T-helper 2 cell treated with Interferon-gamma antibody and Interleukin-4, amounts not matched to agents 5 μg/mL and 100 μg/mL, for 36 hours (primary cell): ENCODE measurements around the gene TMEM221.
A peak's percentile ranks its signal among the peaks of the same experiment; 100 is the strongest.
"Not testable (repeated sequence)": the region's sequence is repeated elsewhere in the genome, so short reads cannot be mapped to it uniquely, and the experiment has no call there.

Experiments used
- DNase-seq: peaks from one replicate; pipeline ENCODE4 v3.0.0; 2021; ENCODE audit warnings: low spot score
- H3K27ac Mint-ChIP-seq: one replicate; pipeline ENCODE4 v1.8.0; 2021; ENCODE audit warnings: mild to moderate bottlenecking, mixed read lengths
- H3K27me3 Mint-ChIP-seq: one replicate; pipeline ENCODE4 v1.8.0; 2021; ENCODE audit warnings: low read depth, mixed read lengths
- H3K36me3 Mint-ChIP-seq: one replicate; pipeline ENCODE4 v1.8.0; 2021; ENCODE audit warnings: low read depth, mixed read lengths
- H3K4me1 Mint-ChIP-seq: one replicate; pipeline ENCODE4 v1.8.0; 2021; ENCODE audit warnings: low read depth, mixed read lengths
- H3K4me3 Mint-ChIP-seq: one replicate; pipeline ENCODE4 v1.8.0; 2022; ENCODE audit warnings: mild to moderate bottlenecking, moderate library complexity, mixed read lengths
- H3K9me3 Mint-ChIP-seq: one replicate; pipeline ENCODE4 v1.8.0; 2021; ENCODE audit warnings: mixed read lengths

The TMEM221 gene

DNA sequence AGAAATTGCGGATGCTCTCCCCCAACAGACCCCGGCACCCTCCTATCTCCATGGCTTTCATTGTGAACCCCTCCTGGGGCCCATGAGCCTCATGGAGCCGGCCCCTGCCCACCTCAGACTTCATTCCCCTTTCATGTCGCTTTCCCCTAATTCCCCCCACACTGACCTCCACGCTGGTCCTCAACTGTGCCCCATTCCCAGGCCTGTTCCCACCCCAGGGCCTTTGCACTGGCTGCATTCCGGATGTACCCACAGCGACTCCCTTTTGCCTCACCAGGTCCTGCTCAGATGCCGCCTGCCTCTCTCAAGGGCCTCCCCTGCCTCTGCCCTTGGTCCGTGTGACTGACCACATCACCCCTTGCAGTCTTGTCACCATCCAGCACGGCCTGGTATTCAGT, 35.1 kb upstream of the TMEM221 start:
- Mint-ChIP-seq H3K36me3 (no peaks in the 10 kb centered on the region), H3K27ac (no peak overlapping the region), H3K4me3 (no peak overlapping the region), H3K4me1 (peaks cover 4% of the 10 kb centered on the region), H3K27me3 (no peaks in the 10 kb centered on the region), H3K9me3 (no peaks in the 10 kb centered on the region)
- no peak for DNase-seq

DNA sequence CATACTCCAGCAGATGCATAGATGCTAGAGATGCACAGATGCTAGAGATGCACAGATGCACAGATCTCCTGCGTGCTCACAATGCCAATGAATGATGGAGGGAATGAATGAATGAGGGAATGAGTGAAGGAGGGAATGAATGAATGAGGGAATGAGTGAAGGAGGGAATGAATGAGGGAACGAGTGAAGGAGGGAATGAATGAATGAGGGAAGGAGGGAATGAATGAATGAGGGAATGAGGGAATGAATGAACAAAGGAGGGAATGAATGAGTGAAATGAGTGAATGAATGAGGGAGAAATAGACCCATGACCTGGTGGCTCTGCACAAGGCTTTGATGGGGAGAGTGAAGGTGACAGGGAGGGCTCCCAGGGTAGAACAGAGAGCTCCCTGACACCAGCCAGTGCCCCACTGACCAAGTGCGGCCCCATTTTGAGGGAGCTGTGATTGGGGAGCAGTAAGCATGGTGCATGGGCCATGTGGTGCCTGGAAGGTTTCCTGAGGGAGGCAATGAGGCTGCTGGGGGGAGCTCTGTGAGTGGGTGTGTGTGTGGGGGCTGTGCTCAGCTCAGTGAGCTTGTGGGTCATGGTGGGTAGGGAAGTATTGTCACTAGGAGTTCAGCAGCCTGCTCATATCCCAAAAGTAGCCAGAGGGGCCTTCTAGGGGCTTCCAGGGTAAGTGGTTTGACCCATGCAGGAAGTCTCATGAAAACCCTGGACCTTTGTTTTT, 34.6 kb upstream of the TMEM221 start:
- H3K27me3 Mint-ChIP-seq, result no peaks in the 10 kb centered on the region
- no peaks in the 10 kb centered on the region for H3K9me3 Mint-ChIP-seq
- H3K4me3 Mint-ChIP-seq, result no peak overlapping the region
- H3K36me3 Mint-ChIP-seq, result no peaks in the 10 kb centered on the region
- no peak for DNase-seq
- no peaks in the 10 kb centered on the region for H3K4me1 Mint-ChIP-seq
- H3K27ac Mint-ChIP-seq, result no peak overlapping the region

DNA sequence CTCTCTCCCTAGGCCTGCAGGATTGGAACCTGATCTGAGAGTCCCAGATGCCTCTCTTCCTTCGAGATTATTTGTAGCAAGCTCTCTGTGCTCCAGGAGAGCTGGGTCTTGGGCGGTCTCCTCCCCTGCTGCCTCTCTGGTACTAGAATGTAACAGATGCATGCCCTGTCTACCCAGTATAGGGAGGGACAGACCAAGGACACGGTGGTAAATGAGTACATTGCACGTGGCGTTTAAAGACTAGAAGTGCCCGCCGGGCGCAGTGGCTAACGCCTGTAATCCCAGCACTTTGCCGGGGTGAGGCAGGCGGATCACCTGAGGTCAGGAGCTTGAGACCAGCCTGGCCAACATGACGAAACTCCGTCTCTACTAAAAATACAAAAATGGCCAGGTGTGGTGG, 33.5 kb upstream of the TMEM221 start:
- no peak for DNase-seq
- Mint-ChIP-seq H3K4me3 (no peak overlapping the region), H3K9me3 (no peaks in the 10 kb centered on the region), H3K36me3 (no peaks in the 10 kb centered on the region), H3K27ac (no peak overlapping the region), H3K4me1 (no peaks in the 10 kb centered on the region), H3K27me3 (no peaks in the 10 kb centered on the region)

DNA sequence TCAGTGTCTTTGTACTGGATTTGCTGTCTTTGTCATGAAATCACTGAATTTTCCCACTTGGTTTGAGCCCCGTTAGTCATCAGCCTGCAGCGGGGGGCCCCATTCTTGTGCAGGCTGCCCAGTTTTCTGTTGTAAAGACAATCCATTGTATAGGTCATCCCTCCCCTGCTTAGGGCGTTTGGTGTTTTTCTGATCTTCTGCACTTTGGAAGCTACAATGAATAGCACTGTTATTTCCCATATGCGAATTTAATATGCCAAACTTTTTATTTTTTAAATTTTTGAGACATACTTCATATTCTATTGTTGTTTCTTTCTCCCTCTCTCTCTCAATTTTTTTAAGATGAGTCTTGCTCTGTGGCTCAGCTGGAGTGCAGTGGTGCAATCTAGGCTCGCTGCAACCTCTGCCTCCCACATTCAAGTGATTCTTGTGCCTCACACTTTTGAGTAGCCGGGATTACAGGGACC, 30.9 kb upstream of the TMEM221 start:
- no peaks in the 10 kb centered on the region for H3K27me3 Mint-ChIP-seq
- H3K36me3 Mint-ChIP-seq, result no peaks in the 10 kb centered on the region
- no peak overlapping the region for H3K4me3 Mint-ChIP-seq
- no peaks in the 10 kb centered on the region for H3K4me1 Mint-ChIP-seq
- no peak for DNase-seq
- H3K27ac Mint-ChIP-seq, result no peak overlapping the region
- no peaks in the 10 kb centered on the region for H3K9me3 Mint-ChIP-seq

DNA sequence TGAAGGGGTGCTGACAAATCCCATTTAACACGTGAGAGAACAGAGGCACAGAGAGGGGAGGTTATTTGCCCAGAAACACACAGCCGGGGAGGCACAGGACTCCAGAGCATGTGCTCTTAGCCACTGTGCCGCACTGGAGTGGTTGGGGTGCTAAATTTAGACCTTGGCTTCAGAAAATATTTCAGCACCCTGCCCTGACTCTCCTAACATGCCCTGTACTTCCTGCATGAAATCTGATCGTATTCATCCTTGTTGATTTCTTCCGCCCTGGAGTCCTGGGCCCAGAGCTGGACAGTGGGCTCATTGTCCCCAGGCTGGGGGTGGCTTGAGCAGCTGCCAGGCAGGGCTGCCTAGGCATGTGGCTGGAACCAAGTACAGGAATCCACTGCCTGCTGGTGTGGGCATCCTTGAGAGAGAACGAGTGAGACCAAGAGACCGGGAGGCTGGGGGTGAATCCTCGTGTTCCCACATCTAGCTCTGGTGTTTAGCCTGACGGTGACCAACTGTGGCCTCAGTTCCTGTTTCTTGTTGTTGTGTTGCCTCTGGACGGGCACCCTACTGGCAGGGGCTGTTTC, 27.2 kb upstream of the TMEM221 start:
- Mint-ChIP-seq H3K27me3 (peaks cover 2% of the 10 kb centered on the region), H3K36me3 (no peaks in the 10 kb centered on the region), H3K27ac (no peak overlapping the region), H3K4me3 (no peak overlapping the region), H3K4me1 (peaks cover 12% of the 10 kb centered on the region), H3K9me3 (no peaks in the 10 kb centered on the region)
- DNase-seq, result no peak

DNA sequence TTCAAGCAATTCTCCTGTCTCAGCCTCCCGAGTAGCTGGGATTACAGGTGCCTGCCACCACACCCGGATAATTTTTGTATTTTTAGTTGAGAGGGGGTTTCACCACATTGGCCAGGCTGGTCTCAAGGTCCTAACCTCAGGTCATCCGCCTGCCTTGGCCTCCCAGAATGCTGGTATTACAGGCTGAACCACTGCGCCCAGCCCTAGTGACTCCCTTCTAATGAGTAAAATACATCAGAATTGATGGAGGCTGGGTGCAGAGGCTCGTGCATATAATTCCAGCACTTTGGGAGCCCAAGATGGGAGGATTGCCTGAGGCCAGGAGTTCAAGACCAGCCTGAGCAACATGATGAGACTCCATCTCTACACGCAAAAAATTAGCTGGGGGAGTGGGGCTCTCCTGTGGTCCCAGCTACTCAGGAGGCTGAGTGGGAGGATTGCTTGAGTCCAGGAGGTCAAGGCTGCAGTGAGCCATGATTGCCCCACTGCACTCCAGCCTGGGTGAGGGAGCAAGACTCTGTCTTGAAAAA, 26.6 kb upstream of the TMEM221 start:
- not testable (repeated sequence) for H3K27me3 Mint-ChIP-seq, H3K27ac Mint-ChIP-seq, H3K4me3 Mint-ChIP-seq, H3K36me3 Mint-ChIP-seq, DNase-seq, H3K9me3 Mint-ChIP-seq
- peaks cover 12% of the 10 kb centered on the region for H3K4me1 Mint-ChIP-seq

DNA sequence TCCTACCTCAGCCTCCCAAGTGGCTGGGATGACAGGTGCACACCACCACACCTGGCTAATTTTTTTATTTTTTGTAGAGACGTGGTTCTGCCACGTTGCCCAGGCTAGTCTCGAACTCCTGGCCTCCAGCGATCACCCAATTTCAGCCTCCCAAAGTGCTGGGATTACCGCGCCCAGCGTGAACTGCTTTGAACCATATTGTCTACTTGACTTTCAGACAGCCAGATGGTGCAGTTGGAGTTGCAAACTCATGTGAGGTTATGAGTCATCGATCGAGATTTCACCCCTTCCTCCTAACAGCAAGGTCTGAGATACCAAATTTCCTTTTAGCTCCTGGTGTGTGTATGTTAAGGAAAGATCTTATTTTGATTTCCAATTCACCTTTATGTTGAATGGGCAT, 24.6 kb upstream of the TMEM221 start:
- H3K36me3 Mint-ChIP-seq, result no peaks in the 10 kb centered on the region
- peaks cover 7% of the 10 kb centered on the region for H3K27me3 Mint-ChIP-seq
- no peaks in the 10 kb centered on the region for H3K9me3 Mint-ChIP-seq
- H3K4me3 Mint-ChIP-seq, result no peak overlapping the region
- no peak overlapping the region for H3K27ac Mint-ChIP-seq
- peaks cover 23% of the 10 kb centered on the region for H3K4me1 Mint-ChIP-seq
- DNase-seq, result peak; percentile 13

DNA sequence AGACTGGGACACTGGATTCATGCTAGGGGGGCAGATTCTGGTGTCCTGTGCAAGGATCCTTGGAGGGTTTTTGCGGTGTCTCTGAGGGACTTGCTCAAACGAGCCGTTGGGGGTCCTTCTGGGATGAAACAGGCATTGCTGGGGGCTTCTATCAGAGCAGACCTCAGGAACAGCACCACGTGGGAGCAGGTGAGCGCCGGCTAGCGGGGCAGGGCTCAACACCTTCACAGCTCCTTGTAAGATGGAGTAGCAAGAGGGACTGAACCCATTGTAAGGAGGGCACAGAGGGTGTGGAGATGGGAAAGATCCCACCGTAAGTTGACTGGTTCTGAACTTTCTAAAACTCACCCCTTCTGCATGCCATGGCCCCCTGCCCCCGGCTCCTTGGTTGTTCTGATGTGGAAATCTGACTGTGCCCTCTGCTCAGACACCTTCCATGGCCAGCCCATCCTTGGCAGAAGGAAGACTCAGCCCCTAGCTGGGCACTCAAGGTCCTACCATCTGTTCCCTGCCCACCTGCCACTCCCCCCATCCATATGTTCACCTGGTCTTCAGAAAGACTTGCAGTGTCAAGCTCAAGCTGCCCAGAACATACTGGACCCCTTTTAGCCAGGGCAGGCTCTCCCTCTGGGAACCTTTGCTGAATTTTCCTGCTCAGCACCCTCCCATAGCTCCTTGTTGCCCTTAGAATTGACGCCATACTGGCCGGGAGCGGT, 23.1 kb upstream of the TMEM221 start:
- H3K27me3 Mint-ChIP-seq, result peaks cover 7% of the 10 kb centered on the region
- DNase-seq, result no peak
- no peaks in the 10 kb centered on the region for H3K9me3 Mint-ChIP-seq
- peak overlapping the region; percentile 11 for H3K27ac Mint-ChIP-seq
- no peaks in the 10 kb centered on the region for H3K36me3 Mint-ChIP-seq
- peaks cover 23% of the 10 kb centered on the region for H3K4me1 Mint-ChIP-seq
- H3K4me3 Mint-ChIP-seq, result peak overlapping the region; percentile 93

DNA sequence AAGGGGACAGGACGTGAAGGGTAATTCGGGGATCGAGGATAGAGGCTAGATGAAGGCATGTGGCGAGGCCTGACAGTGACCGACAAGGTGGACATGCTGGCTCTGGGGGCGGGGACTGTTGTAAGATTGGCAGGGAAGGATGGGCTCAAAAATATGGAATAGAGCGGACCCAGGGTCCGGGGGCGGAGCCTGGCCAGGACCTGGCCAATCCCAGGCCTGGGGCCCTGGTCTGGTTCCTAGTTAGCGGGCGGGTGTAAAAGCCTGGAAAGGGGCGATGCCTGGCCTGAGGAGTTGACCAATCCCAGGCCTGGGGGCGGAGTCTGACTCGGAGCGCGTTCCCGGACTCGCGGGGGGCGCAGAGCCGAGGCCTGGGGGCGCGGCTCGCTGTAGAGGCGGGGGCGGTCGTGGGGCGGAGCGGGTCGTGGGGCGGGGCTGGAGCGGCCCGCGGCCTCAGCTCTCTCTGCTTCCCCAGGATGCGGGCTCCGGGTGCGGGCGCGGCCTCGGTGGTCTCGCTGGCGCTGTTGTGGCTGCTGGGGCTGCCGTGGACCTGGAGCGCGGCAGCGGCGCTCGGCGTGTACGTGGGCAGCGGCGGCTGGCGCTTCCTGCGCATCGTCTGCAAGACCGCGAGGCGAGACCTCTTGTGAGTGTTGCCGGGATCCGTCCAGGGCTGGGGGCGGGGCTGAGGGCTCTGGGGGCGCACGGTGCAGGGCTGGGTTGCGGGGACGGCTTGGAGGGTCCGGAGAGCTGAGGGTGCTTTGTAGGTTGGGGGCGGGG, 21.8 kb upstream of the TMEM221 start, which contains the start of gene SLC27A1:
Gene SLC27A1 (plus strand): TSS at position 457 of the 774 bp plus-strand sequence. CDS start 17 bp downstream, at position 474.
- H3K27me3 Mint-ChIP-seq, result peaks cover 7% of the 10 kb centered on the region
- peak within 1 kb of the TSS; percentile 91 for H3K27ac Mint-ChIP-seq
- peak; percentile 90 for DNase-seq
- peaks cover 30% of the 10 kb centered on the region for H3K4me1 Mint-ChIP-seq
- H3K4me3 Mint-ChIP-seq, result peak within 1 kb of the TSS; percentile 93
- H3K9me3 Mint-ChIP-seq, result no peaks in the 10 kb centered on the region
- no peaks in the 10 kb centered on the region for H3K36me3 Mint-ChIP-seq

DNA sequence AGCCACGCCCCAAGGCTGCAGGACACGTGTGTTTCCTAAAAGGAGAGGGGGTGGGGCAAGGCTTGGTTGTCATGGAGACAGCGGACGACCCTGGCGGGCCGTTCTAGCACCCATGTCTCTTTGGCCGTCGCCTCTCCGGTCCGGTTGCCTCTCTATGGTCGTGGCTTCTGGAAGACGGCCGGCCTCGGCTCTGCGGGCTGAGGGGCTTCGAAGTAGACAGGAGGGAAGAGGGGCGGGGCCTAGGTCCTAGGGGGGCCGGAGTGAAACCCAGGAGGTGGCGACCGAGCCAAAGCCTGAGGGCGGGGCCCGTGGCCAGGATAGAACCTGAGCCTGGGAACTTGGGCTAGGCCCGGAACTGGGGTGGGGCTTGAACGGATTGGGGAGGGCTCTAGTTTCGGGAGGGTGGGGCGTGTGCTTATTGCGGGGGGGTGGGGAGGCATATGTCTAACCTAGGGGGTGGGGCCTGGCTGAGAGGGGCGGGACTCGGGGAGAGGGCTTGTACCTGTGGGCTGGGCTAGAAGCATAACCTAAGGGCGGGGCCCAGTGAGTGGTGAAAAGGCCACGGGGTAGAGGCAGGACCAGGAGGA, 21.1 kb upstream of the TMEM221 start:
- H3K27ac Mint-ChIP-seq, result peak overlapping the region; percentile 91
- H3K36me3 Mint-ChIP-seq, result no peaks in the 10 kb centered on the region
- peaks cover 7% of the 10 kb centered on the region for H3K27me3 Mint-ChIP-seq
- H3K4me1 Mint-ChIP-seq, result peaks cover 30% of the 10 kb centered on the region
- no peaks in the 10 kb centered on the region for H3K9me3 Mint-ChIP-seq
- no peak for DNase-seq
- H3K4me3 Mint-ChIP-seq, result peak overlapping the region; percentile 93

DNA sequence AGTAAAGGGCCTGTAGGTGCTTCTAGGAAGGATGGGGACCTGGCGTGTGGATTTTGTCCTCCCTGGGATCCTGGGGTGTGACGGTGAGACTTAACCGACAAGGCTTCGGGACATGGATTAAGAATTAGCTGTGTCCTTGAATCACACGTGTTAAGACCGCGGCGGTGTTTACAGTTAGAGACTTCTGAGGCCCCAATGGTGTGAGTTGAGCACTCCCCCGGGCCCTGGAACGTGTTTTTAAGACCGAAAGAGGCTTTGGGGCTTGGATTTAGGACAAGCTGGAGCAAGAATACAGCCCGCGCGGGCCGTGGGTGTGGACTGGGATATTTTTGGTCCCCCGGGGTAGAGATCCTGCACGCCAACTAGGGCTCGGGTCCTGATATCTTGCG, 20.6 kb upstream of the TMEM221 start:
- no peak for DNase-seq
- H3K9me3 Mint-ChIP-seq, result no peaks in the 10 kb centered on the region
- peaks cover 30% of the 10 kb centered on the region for H3K4me1 Mint-ChIP-seq
- H3K4me3 Mint-ChIP-seq, result peak overlapping the region; percentile 93
- H3K27me3 Mint-ChIP-seq, result peaks cover 7% of the 10 kb centered on the region
- no peaks in the 10 kb centered on the region for H3K36me3 Mint-ChIP-seq
- no peak overlapping the region for H3K27ac Mint-ChIP-seq

DNA sequence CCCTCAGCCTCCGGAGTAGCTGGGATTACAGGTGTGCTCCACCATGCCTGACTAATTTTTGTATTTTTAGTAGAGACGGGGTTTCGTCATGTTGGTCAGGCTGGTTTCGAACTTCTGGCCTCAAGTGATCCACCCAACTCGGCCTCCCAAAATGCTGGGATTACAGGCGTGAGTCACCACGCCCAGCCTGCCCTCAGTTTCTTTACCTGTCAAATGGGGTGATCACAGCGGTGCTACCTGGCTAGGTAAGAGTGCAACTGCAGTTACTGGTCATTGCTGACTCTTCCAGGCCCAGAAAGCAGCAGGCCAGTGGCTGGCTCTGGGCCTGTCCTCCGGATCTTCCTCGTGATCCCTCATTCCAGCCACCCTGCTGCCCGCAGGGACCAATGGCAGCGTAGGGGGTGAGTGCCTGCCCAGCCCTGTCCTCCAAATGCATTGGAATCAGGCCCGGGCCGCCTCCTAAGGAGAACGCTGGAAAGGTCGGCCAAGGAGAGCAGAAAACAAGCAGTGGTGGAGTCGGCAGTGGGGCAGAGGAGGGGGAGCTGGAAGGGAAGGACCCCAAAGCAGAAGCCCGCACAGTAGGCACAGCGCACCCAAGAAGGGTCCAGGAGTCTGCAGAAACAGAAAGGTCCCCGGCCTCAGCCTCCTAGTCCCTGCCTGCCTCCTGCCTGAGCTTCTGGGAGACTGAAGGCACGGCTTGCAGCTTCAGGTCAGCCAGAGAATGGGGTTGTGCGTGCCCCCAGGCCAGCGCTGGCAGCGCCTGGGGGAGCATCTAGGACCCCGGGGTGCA, 20.0 kb upstream of the TMEM221 start:
- peaks cover 7% of the 10 kb centered on the region for H3K27me3 Mint-ChIP-seq
- peaks cover 28% of the 10 kb centered on the region for H3K4me1 Mint-ChIP-seq
- H3K27ac Mint-ChIP-seq, result no peak overlapping the region
- no peak for DNase-seq
- H3K4me3 Mint-ChIP-seq, result peak overlapping the region; percentile 93
- H3K36me3 Mint-ChIP-seq, result no peaks in the 10 kb centered on the region
- H3K9me3 Mint-ChIP-seq, result no peaks in the 10 kb centered on the region
